Stimulated activated CD4-positive, alpha-beta T cell treated with anti-CD3 and anti-CD28 coated beads, TNF-alpha, amount 100 ng/mL, for 4 hours (primary cell): ENCODE data around the gene ASB6.
"Not testable (repeated sequence)": the region's sequence is repeated elsewhere in the genome, so short reads cannot be mapped to it uniquely, and the experiment has no call there.

ENCODE experiments used
- DNase-seq, 3 experiments: peaks; one replicate each; pipeline ENCODE4 v3.0.0-alpha.2; 2020; ENCODE audit warnings: low read depth in 3 of 3

Gene ASB6

DNA sequence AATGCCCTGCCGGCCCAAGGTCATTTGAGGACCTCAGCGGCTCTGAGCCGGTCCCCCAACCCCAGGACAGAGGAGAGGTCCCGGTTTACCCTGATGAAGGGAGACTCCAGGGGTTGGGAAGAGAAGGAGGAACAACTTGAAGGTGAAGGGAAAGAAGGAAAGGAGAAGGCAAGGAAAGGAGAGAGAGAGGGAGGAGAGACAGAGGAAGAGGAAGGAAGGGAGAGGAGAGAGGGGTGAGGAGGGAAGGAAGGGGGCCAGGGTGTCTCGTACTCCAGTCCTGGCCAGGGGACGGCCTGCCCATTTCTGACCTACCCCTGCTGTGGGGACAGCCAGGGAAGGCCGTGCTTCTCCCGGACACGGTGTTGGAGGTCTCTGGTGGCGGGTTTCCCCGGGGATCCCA is 25.4 kb upstream of the ASB6 start:
- no peak for DNase-seq

GRCh38 chr9:129666575-129666974 is 24.6 kb upstream of the ASB6 start:
- no peak for DNase-seq

- DNase-seq = no peak
These were observed 24.0 kb upstream of the ASB6 start for GRCh38 chr9:129665814-129666520.

DNA sequence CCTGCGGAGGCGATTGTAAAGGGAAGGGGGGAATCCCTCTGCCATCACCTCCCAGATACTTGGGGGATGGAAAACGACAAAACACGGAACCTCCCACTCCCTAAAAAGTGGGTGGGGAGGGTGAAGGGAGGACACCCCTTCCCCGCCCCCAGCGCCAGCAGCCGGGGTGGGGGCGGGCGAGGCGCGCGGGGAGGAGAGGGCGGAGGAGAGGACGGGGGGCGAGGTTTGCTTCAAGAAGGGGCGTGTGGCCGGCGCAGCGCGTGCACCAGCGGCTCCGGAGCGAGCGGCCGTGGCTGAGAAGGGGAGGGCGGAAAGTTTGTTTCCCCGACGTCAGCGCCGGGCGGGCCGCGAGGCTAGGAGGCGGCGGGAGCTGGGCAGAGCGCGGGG is 23.4 kb upstream of the ASB6 start, which contains the start of gene PRRX2:
Gene PRRX2, plus strand, starts transcription at position 259 of the 387 bp plus-strand sequence. CDS start 221 bp downstream, outside the sequence.
- peak; percentile 17 to 29 (median 28) for DNase-seq

DNA sequence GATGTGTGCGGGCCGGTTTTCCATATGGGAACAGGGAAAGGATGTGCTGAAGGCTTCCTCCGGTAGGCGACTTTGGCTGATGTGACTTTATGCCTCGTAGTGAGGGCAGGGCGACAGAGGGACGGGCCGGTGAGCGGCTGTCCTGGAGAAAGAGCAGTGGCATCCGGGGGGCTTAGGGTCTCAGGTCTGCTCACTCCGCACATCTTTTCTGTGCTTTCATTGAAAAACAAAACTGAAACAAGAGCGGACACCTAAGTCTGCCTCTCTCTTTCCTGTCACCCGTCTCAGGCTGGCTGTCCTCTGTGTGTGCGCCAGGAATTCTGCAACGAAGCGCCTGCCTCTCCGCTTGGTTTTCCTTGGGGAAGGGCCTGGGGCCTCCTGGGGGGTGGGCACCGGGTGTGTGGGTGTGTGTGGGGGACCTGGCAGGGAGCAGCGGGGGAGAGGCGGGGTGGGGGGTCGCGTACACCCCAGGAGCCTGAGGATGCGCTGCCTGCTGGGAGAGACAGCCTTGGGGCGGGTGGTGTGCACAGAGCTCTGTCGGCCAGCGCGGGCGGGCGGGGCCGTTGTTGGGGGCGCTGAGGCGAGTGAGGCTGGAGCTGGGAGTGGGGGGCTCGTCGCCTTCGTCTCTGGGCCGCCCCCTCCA is 22.9 kb upstream of the ASB6 start:
- DNase-seq = peak in 1 of 3 experiments; percentile 22

- DNase-seq = not testable (repeated sequence)
These were observed 20.3 kb upstream of the ASB6 start for GRCh38 chr9:129662239-129662638.

GRCh38 chr9:129661029-129661428 is 19.1 kb upstream of the ASB6 start:
- DNase-seq = no peak

GRCh38 chr9:129656795-129657390 is 14.9 kb upstream of the ASB6 start:
- no peak for DNase-seq

- no peak for DNase-seq
These were observed 13.7 kb upstream of the ASB6 start for GRCh38 chr9:129655696-129656095.

GRCh38 chr9:129655154-129655553 is 13.2 kb upstream of the ASB6 start:
- DNase-seq = no peak

DNA sequence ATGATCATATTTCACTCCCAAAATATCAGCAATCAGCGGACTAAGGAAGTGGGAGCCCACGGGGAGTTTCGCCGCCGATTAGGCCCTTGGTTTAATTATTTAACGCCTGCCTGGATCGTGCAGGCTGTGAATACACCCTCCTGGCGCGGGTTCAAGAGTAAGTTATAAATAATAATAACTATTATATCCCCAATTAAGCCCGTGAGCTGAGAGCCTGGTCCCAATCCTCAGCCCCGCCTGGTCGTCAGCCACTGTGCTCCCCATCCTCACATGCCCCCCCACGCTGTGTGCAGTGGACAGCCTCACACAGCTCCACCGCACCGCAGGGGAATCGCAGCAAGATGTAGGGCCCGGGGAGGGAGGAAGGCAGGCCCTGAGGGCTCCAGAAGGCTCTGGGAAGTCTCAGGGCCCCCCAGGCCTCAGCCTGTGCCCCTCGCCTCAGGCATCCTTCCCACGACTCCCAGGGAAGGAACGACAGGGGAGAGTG is 12.6 kb upstream of the ASB6 start:
- DNase-seq = no peak

GRCh38 chr9:129653823-129654553 is 12.0 kb upstream of the ASB6 start:
- no peak for DNase-seq

DNA sequence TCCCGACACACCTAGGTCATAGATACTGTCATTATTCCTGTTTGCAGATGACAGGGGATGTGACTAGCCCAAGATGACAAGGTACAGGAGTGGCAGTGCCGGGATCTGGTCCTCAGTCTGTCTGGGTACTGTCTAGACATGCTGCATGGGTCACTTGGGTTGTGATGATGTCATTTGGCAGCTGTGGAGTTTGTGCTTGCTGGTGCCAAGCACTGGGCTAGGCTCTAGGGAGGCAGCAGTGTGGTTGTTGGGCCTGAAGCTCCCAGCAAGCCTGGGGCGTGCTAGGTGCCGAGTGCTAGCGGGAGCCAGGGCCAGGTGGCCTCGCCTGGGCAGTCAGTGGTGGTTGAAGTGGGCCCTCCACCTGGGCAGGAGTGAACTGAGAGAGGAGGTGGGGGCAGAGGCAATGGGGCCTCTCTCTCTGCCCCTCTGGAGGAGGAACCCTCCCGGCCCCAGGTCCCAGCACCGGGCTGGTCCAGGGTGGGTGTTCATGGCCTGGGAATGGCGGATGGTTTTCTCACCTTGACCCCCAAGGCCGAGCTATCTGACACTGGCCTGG is 8.8 kb upstream of the ASB6 start:
- DNase-seq = no peak

- no peak for DNase-seq
These were observed 8.1 kb upstream of the ASB6 start for GRCh38 chr9:129649726-129650679.

DNA sequence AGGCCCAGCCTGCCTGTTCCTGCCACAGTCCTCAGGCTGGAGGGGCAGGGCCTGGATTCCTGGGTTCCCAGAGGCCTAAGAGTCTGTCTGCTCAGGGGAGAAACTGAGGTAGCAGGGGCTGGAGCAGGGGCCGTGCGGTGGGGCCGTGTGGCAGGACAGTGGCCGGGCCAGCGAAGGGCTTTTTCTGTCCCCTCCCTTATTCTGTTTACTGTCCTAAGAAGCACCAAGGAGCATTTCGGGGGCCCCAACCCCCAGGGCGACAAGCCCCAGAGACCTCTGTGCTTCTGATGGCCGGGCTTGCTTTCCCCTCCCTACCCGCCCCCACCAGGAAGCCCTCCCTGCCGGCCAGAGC is 6.8 kb upstream of the ASB6 start:
- no peak for DNase-seq

GRCh38 chr9:129648092-129648763 is 6.3 kb upstream of the ASB6 start:
- no peak for DNase-seq

DNA sequence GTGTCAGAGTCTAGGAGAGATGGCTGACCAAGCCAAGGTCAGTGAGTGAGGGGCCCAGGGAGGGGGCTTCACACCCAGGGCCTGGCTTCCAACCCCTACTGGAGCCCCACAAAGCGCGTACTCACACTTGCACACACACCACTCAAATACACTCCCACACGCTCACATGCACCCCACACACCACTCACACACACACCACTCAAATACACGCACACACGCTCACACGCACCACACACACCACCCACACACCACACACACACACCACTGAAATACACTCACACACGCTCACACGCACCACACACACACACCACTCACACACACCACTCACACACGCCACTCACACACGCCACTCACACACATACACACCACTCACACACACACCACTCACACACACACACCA is 5.7 kb upstream of the ASB6 start:
- no peak for DNase-seq

DNA sequence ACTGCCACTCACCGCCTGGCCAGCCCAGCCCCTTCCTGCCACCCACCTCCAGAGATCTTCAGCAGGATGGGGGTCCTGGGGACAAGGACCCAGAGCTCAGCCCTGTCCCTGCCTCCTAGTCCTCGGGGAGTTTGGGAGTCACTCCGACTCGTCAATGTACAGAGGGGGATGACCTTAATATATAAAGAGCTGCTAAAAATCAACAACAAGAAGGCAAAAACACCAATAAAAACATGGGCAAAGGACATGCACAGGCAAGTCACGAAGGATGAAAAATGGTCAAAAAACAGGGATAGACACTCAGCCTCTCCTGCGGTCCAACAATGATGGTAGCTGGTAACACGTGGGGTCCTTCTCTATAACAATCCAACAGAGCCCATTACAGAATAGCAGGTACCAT is 4.7 kb upstream of the ASB6 start:
- no peak for DNase-seq

DNA sequence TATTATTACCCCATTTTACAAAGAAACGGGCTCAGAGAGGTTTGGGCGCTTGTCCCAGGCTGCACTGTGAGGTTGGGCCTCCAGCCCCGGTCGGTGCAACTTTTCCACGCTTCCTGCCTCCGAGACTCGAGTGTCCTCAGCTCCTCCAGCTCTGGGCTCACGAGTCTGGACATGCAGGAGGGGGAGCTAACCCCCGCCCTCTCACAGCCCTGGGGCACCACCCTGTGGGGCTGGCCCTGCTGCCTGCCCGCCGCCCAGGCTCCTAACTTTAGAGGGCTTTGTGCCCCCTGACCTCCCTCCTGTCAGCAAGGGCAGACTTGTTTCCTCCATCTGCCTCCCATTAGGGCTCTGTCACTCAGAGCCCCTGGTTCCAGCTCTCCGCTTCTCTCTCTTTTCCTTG is 4.3 kb upstream of the ASB6 start:
- DNase-seq = no peak

GRCh38 chr9:129644902-129645301 is 3.0 kb upstream of the ASB6 start:
- no peak for DNase-seq
